C1 segment of cervical spinal cord (tissue), 14 donors: ENCODE results near the gene ARL2.
"Not testable (repeated sequence)": the region's sequence is repeated elsewhere in the genome, so short reads cannot be mapped to it uniquely, and the experiment has no call there.

ENCODE experiments used
- DNase-seq, 14 donors: peaks; one replicate each; lab custom pipeline; 2025; lab: John Stamatoyannopoulos, UW

Gene ARL2

GRCh38 chr11:65008016-65008415 lies 5.9 kb upstream of the ARL2 start:
- no peak for DNase-seq

GRCh38 chr11:65008873-65009272 lies 5.1 kb upstream of the ARL2 start:
- no peak for DNase-seq

- DNase-seq: peak in 13 of 14 donors; percentile 52 to 97 (median 84)
Observed at GRCh38 chr11:65013130-65013887, 651 bp upstream of the ARL2 start.

- no peak for DNase-seq
Observed at GRCh38 chr11:65014726-65015227, 817 bp downstream of the ARL2 start.

GRCh38 chr11:65016705-65017104 lies 2.7 kb downstream of the ARL2 start:
- DNase-seq: no peak

GRCh38 chr11:65017937-65018336 lies 4.0 kb downstream of the ARL2 start:
- DNase-seq: no peak

GRCh38 chr11:65019824-65020223 lies 5.9 kb downstream of the ARL2 start:
- DNase-seq: no peak

GRCh38 chr11:65021003-65021402 lies 7.0 kb downstream of the ARL2 start:
- DNase-seq: no peak

GRCh38 chr11:65021509-65021908 lies 7.5 kb downstream of the ARL2 start:
- no peak for DNase-seq

GRCh38 chr11:65023502-65023901 lies 9.5 kb downstream of the ARL2 start:
- DNase-seq: not testable (repeated sequence)

GRCh38 chr11:65026810-65027209 lies 12.8 kb downstream of the ARL2 start:
- DNase-seq: no peak

- DNase-seq: peak; percentile 75 to 99 (median 94)
Observed at GRCh38 chr11:65027213-65028067, 13.5 kb downstream of the ARL2 start, which contains the start of gene SNX15. SNX15 (plus strand) TSS chr11:65027439; CDS start chr11:65027538, 99 bp downstream.

- DNase-seq: no peak
Observed at GRCh38 chr11:65032216-65032615, 18.3 kb downstream of the ARL2 start.

GRCh38 chr11:65034423-65034822 lies 20.5 kb downstream of the ARL2 start:
- DNase-seq: no peak

- DNase-seq: no peak
Observed at GRCh38 chr11:65035579-65035978, 21.6 kb downstream of the ARL2 start.

- peak in 11 of 14 donors; percentile 13 to 77 (median 37) for DNase-seq
Observed at GRCh38 chr11:65036931-65037330, 23.0 kb downstream of the ARL2 start.

GRCh38 chr11:65040520-65040846 lies 26.5 kb downstream of the ARL2 start:
- no peak for DNase-seq

GRCh38 chr11:65040847-65041622 lies 27.1 kb downstream of the ARL2 start, which contains the start of gene SAC3D1:
SAC3D1 (plus strand) TSS chr11:65041210; CDS start chr11:65041293, 83 bp downstream.
- DNase-seq: peak; percentile 23 to 96 (median 86)

GRCh38 chr11:65042891-65043290 lies 28.9 kb downstream of the ARL2 start:
- DNase-seq: no peak

GRCh38 chr11:65043881-65044501 lies 30.0 kb downstream of the ARL2 start:
- DNase-seq: peak in 3 of 14 donors; percentile 10 to 14 (median 11)

- no peak for DNase-seq
Observed at GRCh38 chr11:65045061-65045460, 31.1 kb downstream of the ARL2 start.
